VCaP (cell line): Measurements from ENCODE around the gene SDR9C7.
"Not testable (repeated sequence)": the region's sequence is repeated elsewhere in the genome, so short reads cannot be mapped to it uniquely, and the experiment has no call there.

ENCODE experiments used
- H3K27ac ChIP-seq: fragments of 450-650 bp; 2 replicates; pipeline ENCODE4 v1.5.1; 2017
- TF ChIP-seq, protein P1 (sequence below): fragments of 450-650 bp; conservative IDR thresholded peaks from 2 replicates; pipeline ENCODE4 v1.5.1; 2017; ENCODE audit warnings: mild to moderate bottlenecking, moderate library complexity

SDR9C7 gene

DNA sequence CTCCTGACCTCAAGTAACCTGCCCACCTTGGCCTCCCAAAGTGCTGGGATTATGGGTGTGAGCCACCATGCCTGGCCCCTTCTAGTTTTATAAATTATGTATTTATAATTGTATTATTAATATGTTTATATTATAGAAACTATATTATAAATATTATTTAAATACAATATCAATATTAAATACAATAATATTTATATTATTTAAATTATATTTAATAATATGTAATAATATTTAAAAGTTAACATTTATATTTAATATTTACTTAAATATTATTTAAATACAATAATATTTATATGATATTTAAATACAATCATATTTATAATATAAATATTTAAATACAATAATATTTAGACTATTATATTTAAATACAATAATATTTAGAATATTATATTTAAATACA is 20.0 kb downstream of the SDR9C7 start:
- TF ChIP-seq, protein P1, sequence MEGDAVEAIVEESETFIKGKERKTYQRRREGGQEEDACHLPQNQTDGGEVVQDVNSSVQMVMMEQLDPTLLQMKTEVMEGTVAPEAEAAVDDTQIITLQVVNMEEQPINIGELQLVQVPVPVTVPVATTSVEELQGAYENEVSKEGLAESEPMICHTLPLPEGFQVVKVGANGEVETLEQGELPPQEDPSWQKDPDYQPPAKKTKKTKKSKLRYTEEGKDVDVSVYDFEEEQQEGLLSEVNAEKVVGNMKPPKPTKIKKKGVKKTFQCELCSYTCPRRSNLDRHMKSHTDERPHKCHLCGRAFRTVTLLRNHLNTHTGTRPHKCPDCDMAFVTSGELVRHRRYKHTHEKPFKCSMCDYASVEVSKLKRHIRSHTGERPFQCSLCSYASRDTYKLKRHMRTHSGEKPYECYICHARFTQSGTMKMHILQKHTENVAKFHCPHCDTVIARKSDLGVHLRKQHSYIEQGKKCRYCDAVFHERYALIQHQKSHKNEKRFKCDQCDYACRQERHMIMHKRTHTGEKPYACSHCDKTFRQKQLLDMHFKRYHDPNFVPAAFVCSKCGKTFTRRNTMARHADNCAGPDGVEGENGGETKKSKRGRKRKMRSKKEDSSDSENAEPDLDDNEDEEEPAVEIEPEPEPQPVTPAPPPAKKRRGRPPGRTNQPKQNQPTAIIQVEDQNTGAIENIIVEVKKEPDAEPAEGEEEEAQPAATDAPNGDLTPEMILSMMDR = no peak
- H3K27ac ChIP-seq = no peak overlapping the region

DNA sequence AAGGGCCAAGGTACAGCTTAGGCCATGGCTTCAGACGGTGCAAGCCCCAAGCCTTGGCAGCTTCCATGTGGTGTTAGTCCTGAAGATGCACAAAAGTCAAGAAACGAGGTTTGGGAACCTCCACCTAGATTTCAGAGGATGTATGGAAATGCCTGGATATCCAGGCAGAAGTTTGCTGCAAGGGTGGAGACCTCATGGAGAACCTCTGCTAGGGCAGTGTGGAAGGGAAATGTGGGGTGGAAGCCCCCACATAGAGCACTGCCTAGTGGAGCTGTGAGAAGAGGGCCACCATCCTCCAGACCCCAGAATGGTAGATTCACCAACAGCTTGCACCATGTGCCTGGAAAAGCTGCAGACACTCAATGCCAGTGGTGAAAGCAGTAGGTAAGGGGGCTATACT is 24.8 kb downstream of the SDR9C7 start:
- not testable (repeated sequence) for H3K27ac ChIP-seq

DNA sequence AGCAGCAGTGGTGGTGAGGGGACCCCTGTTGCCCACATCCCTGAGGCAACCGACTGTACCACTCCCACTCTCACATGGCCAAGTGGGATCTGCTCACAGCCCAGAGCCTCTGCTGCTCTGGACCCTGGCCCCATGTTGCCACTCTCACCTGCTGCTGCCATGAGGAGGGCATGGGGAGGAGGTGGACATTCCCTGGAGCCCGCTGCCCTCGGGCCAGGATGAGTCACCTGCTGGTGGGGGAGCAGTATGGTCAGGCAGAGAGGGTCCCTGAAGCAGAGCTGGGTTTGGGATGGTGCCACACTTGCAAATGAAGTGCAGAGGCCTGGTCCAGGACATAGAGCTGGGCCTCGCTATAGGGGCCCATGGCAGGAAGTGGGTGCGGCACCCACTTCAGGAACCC is 26.1 kb downstream of the SDR9C7 start:
- TF ChIP-seq, protein P1 = no peak
- H3K27ac ChIP-seq = no peak overlapping the region

- H3K27ac ChIP-seq = no peak overlapping the region
- TF ChIP-seq, protein P1 = no peak; the same call in 1 of the 2 replicates
Observed at GRCh38 chr12:56905852-56906251, 28.4 kb downstream of the SDR9C7 start.

GRCh38 chr12:56903374-56903773 is 30.8 kb downstream of the SDR9C7 start:
- TF ChIP-seq, protein P1 = no peak
- no peak overlapping the region for H3K27ac ChIP-seq

- not testable (repeated sequence) for H3K27ac ChIP-seq
Observed at GRCh38 chr12:56901313-56901712, 32.9 kb downstream of the SDR9C7 start.

DNA sequence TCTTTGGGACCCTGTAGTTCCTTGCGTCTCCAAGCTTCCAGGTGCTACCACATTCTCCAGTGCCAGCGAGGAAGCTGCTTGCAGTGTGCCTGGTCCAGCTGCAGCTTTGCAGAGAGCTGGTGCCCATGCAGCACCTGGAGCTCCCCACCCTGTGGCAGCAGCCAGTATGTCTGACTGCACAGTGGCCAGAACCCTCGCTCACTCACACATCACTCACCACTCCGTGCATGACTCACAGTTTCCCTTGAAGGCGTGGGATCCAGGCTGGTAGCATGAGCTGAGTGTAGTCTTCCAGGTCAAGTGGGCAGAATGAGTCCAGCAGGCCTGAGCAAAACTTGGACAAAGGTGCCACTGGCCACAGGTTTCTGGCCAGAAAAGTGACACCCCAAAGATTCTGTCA is 33.6 kb downstream of the SDR9C7 start:
- no peak overlapping the region for H3K27ac ChIP-seq
- TF ChIP-seq, protein P1 = no peak

- TF ChIP-seq, protein P1 = no peak
- H3K27ac ChIP-seq = no peak overlapping the region
Observed at GRCh38 chr12:56898938-56899337, 35.3 kb downstream of the SDR9C7 start.

GRCh38 chr12:56897844-56898361 is 36.3 kb downstream of the SDR9C7 start:
- TF ChIP-seq, protein P1 = no peak
- no peak overlapping the region for H3K27ac ChIP-seq
